ENCODE results near the gene MKNK2.

The MKNK2 gene

DNA sequence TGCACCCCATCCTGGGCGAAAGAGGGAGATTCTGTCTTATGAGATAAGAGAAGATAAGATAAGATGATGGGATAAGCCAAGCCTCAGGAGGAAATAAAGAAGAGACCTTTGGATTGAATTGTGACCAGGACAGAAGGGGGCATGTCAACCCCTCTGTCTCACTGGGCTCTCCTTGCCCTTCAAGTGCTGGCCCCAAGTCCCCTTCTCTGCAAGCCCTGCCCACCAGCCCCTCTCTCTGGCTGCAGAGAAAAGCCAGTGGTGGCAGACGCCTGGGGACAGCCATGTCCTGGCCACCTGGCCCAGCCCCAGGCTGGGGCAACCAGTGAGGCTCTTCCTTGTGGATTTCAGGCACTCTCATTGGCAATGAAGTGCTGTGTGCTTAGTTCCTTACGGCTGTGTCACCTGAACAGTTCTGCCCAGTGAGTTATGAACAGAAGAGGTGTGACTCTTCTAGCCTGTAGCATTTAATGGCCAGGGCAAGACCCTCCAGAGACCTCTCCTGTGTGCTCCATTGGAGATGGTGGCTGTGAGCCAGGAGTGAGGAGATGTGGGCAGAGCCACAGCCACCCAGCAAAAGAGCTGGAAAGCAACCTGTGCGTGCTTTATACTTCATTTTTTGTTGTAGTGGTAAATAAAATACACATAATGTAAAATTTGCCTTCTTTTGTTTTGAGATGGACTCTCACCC is 29.4 kb downstream of the MKNK2 start:
- DNase-seq = no peak

DNA sequence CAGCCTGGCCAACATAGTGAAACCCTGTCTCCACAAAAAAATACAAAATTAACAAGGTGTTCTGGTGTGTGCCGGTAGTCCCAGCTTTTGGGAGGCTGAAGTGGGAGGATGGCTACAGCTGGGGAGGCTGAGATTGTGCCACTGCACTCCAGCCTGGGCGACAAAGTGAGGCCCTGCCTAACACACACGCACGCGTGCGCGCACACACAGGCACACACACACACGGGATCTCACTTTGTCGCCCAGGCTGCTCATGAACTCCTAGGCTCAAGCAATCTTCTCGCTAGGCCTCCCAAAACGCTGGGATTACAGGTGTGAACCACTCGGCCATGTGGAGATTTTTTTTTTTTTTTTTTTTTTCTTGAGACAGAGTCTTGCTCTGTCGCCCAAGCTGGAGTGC is 32.3 kb downstream of the MKNK2 start:
- no peak for DNase-seq

DNA sequence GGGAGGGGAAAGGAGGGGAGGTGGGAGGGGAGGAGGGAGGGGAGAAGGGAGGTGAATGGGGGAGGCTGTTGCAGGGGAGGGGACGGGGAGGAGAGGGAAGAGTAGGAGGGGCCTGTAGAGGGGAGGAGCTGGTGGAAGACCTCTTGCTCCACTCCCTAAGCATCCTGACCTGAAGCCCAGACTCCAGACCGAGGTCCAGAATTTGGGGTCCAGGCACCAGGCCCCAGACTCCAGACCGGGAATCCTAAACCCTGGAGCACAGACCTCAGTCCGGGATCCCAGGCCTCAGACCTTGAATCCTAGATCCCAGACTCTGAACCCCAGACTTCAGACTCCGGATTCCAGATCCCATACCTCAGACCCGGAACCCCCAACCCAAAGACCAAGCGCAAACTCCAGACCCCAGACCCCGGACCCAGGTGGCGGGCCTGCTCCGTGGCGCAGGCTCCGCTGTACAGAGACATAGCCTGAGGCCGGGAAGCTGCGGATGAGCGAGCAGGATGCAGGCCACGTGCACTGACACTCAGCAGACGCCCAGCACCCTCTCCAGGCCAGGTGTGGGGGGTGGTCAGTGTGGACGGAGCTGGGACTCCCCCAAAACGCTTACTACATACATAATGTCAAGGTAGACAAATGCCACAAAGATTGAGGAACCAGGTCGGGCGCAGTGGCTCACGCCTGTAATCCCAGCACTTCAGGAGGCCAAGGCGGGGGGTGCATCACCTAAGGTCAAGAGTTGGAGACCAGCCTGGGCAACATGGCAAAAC is 34.8 kb downstream of the MKNK2 start:
- DNase-seq = no peak

DNA sequence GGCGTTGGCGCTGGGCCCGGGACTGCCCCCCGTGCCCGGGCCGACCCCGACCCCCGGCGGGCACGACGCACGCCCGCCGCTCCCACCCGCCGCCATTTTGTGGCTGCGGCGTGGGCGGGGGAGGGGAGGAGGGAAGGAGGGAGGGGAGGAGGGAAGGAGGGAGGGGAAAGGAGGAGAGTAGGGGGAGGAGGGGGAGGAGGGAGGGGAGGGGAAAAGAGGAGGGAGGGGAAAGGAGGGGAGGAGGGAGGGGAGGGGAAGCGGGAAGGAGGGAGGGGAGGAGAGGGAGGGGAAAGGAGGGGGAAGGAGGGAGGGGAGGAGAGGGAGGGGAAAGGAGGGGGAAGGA is 35.5 kb downstream of the MKNK2 start, which contains the start of gene BTBD2:
Gene BTBD2, minus strand, starts transcription at position 107 of the 343 bp plus-strand sequence. Its CDS starts 11 bp downstream, at position 96.
- DNase-seq = peak; percentile 5

DNA sequence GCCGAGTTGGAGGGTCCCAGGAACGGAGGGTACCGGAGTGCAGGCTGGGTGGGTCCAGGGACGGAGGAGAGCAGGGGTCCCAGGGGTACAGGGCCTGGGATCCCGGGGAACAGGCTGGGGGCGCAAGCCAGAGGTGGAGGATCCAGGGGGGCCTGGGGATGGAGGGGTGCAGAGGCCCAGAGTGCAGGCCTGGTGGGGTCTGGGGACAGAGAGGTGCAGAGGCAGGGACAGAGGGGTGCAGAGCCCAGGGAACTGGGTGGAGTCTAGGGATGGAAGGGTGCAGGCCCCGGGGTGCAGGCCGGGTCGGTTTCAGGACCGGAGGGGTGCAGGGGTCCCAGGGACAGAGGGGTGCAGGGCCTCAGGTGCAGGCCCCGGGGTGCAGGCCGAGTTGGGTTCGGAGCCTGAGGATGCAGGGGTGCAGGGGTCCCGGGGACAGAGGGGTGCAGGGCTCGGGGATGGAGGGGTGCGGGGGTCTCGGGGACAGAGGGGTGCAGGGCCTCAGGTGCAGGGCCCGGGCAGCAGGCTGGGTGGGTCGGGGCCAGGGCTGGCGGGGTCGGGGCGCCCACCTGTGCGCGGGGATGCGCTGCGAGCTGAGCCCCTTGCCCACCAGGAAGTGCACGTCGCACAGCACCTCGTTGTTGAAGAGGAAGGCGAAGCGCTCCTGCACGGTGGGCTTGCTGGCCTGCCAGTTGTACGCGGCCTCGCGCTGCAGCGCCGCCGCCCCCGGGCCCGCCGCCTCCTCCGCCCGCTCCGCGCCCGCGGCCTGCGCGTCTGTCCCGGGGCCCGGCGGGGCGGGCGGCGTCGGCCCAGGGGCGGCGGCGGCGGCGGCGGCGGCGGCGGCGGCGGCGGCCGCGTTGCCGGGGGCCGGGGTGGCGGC is 36.1 kb downstream of the MKNK2 start:
- no peak for DNase-seq

DNA sequence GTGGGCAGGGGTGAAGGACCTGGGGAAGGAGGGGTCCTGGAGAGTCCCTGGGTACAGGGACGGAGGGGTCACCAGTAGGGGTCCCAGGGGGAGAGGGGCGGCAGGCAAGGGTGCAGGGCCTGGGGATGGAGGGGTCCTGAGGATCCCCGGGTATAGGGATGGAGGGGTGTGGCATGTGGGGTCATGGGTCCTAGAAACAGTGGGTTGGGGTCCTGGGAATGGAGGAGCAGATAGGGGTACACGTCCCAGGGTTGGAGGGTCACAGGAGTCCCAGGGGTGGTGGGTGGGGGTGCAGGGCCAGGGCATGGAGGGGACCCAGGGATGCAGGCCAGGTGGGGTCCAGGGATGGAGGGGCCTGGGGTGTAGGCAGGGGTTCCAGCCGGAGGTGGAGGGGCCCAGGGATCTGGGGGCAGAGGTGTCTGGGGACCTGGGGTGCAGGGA is 36.9 kb downstream of the MKNK2 start:
- DNase-seq = no peak

DNA sequence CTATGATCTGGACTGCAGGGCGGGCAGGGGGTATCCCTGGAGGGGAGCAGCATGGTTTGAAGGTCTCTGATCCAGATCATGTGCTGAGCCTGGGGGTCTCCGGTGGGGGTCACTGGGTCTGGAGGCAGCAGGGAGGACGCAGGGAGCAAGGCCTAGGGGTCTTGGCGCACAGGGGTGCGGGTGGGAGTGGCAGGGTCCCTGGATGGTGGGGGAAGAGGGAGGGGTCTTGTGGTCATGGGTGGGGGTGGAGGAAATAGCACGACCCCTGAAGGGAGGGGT is 37.4 kb downstream of the MKNK2 start:
- DNase-seq = no peak

DNA sequence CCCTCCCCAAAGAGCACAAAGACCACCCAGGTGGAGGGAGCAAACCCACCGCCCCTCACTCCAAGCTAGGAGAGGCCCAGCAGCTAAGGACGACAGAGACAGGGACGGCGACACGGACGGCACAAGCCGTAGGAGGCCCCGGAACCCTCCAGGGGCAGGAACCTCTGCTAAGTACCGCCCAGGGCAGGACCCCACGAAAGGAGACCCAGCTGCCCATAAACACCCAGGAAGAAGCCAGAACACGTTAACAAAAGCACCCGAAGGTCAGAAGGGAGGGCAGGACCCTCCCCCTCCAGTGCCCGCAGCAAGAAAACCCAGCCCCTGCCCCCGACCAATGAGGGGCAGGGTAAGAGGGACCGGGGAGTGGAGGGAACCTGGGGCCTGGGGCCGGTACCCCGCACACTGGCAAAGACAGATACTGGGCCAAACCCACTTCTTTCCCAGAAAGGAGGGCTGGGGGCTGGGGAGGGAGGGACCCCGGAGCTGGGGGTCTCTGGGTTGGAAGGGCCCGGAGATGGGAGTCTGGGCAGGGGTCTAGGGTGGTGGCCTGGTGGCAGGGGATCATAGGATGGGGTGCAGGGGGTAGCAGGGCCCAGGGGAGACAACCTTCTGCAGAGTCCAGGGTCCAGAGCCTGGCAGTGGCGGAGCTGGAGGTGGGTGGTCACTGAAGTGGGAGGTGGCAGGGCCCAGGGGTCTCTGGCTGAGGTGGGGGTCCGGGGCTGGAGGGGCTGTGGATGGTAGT is 37.9 kb downstream of the MKNK2 start:
- no peak for DNase-seq

DNA sequence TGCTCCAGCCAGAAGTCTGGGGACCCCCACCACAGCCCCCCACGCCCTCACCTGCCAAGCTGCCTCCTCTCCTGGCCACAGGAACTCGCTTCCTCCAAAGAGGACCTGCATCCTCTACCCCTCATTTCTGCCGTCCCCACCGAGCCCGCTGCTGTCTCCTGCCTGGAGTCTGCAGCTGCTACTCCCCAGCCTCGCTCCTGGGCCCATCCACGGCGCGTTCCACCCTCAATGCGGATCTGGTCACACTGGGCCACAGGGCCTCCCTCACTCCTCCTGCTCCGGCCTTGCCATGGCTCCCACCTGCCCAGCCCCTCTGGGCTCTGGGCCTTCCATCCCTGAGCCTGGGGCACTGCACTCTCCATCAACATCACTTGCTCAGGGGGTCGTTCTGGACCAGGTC is 39.9 kb downstream of the MKNK2 start:
- no peak for DNase-seq

DNA sequence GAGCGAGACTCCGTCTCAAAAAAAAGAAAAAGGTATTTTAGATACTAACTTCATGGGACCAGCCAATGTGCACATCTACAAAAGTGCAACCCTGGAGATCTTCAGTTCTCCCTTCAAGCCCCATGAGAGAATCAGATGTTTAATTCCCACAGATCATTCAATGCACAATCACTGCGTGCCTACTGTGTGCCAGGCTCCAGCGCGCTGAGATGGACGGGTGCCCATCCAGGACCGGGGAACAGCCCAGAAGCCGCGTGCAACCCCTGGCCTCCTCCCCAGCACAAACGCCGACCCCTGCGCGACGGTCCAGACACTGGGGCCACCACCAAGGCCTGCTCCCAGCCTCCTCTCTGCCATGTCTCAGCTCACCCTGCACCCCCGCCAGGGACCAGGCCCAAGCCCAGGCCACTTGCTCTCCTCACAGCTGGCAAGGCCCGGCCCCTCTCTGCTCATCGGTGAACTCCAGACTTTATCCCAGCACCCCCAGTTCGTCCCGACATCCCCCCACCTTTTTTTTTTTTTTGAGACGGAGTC is 40.8 kb downstream of the MKNK2 start:
- DNase-seq = no peak

DNA sequence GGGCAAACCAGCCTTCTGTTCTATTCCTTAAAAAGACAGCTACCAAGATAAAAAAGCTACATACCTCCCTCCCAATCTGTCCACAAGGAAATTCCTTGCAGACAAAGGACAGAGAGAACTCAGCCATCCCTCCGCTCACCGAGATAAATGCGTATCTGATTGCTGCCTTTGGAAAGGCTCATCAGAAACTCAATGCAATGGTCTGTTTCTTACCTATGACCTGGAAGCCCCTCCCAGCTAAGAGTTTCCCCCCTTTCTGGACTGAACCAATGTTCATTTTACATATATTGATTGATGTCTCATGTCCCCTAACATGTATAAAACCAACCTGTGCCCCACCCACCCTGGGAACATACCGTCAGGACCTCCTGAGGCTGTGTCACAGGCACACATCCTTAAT is 47.2 kb downstream of the MKNK2 start:
- no peak for DNase-seq

DNA sequence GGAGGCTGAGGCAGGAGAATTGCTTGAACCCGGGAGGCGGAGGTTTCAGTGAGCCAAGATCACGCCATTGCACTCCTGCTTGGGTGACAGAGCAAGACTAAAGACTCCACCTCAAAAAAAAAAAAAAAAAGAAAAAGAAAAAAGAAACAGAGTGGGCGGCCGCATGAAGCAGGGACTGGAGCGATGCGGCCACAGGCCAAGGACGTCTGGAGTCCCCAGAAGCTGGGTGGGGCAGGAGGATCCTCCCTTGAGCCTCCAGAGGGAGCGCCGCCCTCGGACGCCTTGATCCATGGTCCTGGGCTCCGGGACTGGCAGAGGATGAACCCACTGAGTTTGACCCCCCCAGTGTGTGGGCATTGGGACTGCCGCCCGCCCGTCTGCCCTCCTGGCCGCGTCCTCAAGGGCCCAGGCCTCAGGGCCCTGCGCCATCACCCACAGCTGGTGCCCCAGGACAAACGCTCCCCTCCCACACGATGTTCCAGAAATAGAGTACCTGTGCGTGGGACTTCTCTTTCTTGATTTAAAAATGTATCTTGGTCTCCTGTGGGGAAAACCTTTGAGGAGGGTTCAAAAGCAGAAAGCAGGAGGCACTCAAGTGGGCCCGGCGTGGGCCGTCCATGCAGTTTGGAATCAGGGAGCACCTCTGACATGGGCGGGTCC is 51.1 kb downstream of the MKNK2 start:
- no peak for DNase-seq

DNA sequence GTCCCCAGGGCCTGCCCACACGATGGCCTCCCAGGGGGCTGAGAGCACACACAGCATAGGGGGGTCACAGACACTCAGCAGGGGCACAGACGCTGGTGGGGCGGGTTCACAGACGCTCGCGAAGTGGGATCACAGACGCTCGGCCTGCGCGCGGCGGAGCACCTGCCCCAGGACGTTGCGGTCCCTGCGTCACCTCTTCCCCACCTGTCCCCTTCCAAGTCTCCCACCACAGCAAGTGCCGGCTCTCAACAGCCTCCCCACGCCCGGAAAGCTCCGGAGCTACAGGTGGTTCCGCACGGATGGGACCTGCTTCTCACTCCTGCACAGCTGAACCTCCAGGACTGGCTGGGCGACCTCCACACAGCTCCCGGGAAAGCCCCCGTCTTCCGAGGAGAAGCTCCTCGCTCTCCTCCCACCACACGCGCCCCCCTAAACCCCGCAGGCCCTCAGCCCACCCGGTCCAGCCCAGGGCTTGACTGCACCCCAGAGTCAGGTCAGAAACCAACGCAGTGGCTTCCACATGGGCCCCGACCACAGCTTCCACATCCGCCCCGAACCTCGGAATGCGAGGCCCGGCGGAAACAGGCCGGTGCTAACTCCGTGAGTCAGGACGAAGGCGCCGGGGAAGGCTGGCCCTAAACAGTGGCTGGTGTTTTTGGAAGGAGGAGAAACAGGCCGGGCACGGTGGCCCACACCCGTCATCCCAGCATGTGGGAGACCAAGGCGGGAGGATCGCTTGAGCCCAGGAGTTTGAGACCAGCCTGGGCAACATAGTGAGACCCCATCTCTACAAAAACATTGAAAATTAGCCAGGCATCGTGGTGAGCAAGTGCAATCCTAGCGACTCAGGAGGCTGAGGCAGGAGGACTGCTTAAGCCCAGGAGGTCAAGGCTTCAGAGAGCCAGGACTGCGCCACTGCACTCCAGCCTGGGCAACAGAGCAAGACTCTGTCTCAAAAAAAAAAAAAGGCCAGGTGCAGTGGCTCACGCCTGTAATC is 52.0 kb downstream of the MKNK2 start:
- DNase-seq = no peak

DNA sequence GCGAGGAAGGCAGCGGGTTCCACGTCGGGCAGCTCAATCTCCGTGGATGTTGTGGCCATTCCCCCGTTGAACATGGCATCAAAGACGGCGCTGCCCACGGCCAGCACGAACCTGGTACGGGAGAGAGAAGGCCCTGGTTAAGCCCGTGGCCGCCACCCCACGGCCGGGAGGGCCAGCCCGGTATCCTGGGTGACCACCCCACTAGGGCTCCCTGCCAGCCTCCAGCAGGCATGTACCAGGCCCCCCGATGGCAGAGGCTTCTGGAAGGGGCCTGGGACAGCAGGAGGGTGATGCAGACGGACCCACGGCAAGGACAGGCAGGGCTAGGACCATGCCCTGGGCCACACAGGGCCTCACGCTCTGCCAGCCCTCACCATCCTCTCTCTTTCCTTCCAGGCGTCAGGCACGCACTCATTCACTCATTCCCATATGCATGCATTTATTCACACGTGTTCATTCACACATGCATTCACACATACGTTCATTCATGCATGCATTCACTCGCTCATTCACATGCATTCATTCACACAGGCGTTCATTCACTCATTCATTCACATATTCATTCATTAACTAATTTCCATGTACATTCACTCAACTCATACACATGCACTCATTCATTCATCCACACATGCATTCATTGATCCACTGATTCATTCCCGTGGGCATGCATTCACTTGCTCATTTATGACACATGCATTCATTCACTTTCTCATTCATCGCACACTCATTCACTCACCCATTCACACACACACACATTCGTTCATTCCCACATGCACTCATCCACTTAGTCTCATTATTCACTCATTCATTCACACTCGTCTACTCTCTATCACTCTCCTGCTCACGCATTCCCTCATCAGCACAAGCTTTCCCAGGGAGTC is 53.5 kb downstream of the MKNK2 start:
- DNase-seq = no peak

DNA sequence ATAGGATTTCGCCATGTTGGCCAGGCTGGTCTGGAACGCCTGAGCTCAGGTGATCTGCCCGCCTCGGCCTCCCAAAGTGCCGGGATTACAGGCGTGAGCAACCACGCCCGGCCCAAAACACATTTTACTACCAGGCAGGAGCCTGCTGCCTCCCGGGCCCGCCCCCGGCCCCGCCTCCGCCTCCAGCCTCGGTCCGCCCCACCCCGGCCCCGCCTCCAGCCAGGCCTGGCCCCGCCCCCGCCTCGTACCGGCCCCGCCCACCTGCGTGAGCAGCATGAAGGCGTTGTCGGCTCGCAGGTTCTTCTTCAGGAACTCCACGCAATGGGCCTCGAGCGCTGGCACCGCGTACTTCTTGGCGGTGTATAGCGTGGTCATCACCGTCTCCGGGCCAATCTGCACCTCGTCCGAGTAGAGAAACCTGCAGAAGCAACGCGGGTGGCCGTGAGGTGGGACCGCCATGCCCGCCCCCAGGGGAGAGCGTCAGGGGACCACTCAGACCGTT is 58.2 kb downstream of the MKNK2 start:
- no peak for DNase-seq

DNA sequence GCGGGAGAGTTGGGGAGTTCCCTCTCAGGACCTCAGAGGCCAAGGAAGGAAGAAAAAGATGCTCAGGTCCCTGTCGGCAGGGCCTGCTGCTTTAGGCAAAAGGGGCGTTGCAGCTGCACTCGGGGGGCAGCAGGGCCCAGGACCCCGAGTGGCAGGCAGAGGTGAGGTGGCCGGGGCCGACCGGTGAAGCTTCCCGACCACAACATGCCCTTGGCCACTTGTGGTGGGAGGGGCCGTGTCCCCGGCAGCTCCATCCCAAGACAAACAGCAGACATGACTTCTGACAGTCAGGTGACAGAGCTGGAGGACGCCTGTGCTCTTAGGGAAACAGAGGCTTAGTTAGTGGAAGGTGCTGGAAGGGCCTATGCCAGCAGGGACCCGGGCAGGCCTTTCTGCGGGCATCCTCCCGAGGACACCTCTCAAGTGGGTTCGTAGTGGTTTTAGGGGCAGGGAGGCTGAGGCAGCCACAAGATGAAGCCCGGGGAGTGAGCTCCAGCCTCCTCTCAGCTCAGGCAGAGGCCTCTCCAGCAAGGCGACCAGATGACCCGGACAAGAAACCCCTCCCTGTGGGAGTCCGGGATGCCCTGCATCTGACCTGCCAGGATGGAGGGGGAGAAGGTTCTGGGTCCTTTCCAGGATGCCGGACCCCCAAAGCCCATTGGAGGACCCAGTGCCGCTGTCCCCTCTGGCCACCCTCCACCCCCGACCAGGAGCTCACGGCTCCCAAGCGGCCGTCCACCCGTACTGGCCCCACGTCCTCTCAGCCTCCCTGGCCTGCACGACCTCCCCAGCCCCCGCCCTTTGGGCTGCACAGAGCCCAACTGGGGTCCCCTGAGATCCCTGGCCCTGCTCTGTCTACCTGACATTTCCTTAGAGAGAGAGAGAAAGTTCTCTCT is 59.8 kb downstream of the MKNK2 start:
- no peak for DNase-seq

DNA sequence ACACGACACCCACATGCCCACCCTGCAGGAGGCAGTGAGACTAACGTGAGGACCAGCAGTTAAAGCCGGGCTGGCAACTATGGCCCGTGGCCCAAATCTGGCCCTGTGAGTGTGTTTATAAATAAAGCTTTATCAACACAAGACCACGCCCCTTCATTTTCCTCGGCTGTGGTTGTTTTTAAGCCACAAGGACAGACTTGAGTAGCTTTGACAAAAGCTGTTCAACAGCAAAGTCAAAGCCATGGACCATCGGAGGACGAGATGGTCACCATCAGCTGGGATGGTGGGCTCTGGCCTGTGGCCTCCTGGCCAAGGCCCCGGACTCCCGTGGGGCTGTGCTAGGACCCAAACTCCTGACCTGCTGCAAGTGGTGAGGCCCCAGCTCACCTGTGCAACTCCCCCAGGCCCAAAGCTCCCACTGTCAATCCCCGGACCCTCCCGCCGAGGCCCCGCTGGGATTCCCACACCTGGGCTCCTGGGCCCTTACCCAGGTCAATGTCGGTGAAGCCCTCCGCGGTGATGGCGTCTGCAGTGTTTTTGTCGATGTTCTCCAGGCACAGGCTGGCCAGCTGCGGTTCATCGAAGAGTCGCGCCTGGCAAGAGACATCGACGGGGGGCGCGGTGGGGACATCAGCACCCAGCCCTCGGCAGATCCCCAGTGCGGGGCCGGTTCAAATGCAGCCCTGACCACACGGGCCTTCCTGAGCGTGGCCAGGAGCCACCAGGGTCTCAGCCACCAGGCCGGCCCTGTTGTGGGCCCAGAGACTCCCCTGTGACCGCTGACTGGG is 60.6 kb downstream of the MKNK2 start:
- DNase-seq = no peak

All from KG1 (cell line).